Measurements from ENCODE around the gene ITGA7. TPM values are rescaled to one million over a fixed set of nuclear protein-coding genes. Genes with fewer than 3 reads are reported as not detected.

Gene ITGA7
- total and polyA plus RNA-seq, 2 of the 4 experiments (the other 2 are of a cell fraction): 3.9 to 15.7 TPM

- Histone ChIP-seq H3K4me2 (ENCODE audit: low read depth, low read length) (no peak overlapping the region), H4K8ac (ENCODE audit: low read depth in 2 of 2, low read length in 2 of 2) (no peak overlapping the region), H2AFZ (replicated peaks; ENCODE audit: low read length, poor library complexity) (no peak overlapping the region), H3K79me1 (ENCODE audit: low read depth in 1 of 2, low read length in 2 of 2) (no peaks in the 10 kb centered on the region), H3K36me3 (ENCODE audit: control insufficient read depth, insufficient read depth, low read length) (no peaks in the 10 kb centered on the region), H3K27ac (ENCODE audit: insufficient read depth, low read length) (no peak overlapping the region), H3K4ac (ENCODE audit: low read depth, low read length) (no peak overlapping the region), H2BK120ac (ENCODE audit: low read depth, low read length) (no peak overlapping the region), H3K27me3 (ENCODE audit: control insufficient read depth, insufficient read depth, low read length) (peaks cover 24% of the 10 kb centered on the region), H3K56ac (ENCODE audit: extremely low read depth, insufficient read depth, low read length) (no peak overlapping the region), H4K20me1 (ENCODE audit: insufficient read depth, low read length) (no peaks in the 10 kb centered on the region), H2AK5ac (ENCODE audit: low read depth, low read length) (no peak overlapping the region), H3K9me1 (ENCODE audit: insufficient read depth, low read length) (no peaks in the 10 kb centered on the region; the same call in 1 of the 2 replicates), H2AK9ac (replicated peaks; ENCODE audit: low read depth, low read length, poor library complexity) (no peak overlapping the region), H3K4me3 (ENCODE audit: insufficient read depth, low read depth, low read length) (no peak overlapping the region), H2BK15ac (ENCODE audit: low read depth, low read length) (no peak overlapping the region), H2BK5ac (ENCODE audit: low read depth, low read length, poor library complexity, severe bottlenecking) (no peak overlapping the region), H3K18ac (ENCODE audit: low read depth, low read length) (no peak overlapping the region), H4K91ac (ENCODE audit: insufficient read depth, low read depth, low read length) (no peak overlapping the region), H3K9ac (ENCODE audit: low read depth, low read length) (no peak overlapping the region), H3K4me1 (ENCODE audit: control insufficient read depth, insufficient read depth, low read length) (peaks cover 4% of the 10 kb centered on the region; the same call in 1 of the 2 replicates), H3K14ac (replicated peaks; ENCODE audit: low read depth, low read length) (no peak overlapping the region), H4K5ac (ENCODE audit: low read depth, low read length) (no peak overlapping the region), H3K9me3 (ENCODE audit: control insufficient read depth, insufficient read depth, low read length) (no peaks in the 10 kb centered on the region), H3K23ac (ENCODE audit: low read depth, low read length) (no peak overlapping the region), H2BK20ac (ENCODE audit: low read depth, low read length) (no peak overlapping the region)
- intact Hi-C loops (cut with micrococcal nuclease): no loop called here
- no CpG with 5 or more reads among the region's 6 CpGs for WGBS, 2 experiments (ENCODE audit: extremely low coverage in 2 of 2, insufficient read length in 1 of 2)
- no peak for ATAC-seq (ENCODE audit: low read depth)
- no TSS peak for BruUV-seq (replicated peaks)
- dilution Hi-C loops (cut with HindIII; ENCODE audit: low sequenced_read_pairs, unreplicated experiment): no loop called here
- CTCF ChIA-PET: no interaction called here
- no peak for TF ChIP-seq USF2 (IDR thresholded peaks at IDR 0.05; ENCODE audit: low read depth, low read length)
- no peak for TF ChIP-seq POLR2A (IDR thresholded peaks at IDR 0.05; ENCODE audit: low read depth, low read length)
- no peak for TF ChIP-seq FOS (IDR thresholded peaks at IDR 0.05; ENCODE audit: low read depth, low read length)
- TF ChIP-seq RFX5 (IDR thresholded peaks at IDR 0.05; ENCODE audit: low read depth, low read length): no peak
- no peak for TF ChIP-seq RAD21 (IDR thresholded peaks at IDR 0.05; ENCODE audit: low read length)
- no peak for TF ChIP-seq MAZ (IDR thresholded peaks at IDR 0.05; ENCODE audit: borderline replicate concordance, low read depth, low read length)
- no peak for TF ChIP-seq SMC3 (IDR thresholded peaks at IDR 0.05; ENCODE audit: low read depth, low read length)
- TF ChIP-seq, protein P1, sequence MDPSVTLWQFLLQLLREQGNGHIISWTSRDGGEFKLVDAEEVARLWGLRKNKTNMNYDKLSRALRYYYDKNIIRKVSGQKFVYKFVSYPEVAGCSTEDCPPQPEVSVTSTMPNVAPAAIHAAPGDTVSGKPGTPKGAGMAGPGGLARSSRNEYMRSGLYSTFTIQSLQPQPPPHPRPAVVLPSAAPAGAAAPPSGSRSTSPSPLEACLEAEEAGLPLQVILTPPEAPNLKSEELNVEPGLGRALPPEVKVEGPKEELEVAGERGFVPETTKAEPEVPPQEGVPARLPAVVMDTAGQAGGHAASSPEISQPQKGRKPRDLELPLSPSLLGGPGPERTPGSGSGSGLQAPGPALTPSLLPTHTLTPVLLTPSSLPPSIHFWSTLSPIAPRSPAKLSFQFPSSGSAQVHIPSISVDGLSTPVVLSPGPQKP (IDR thresholded peaks at IDR 0.05; ENCODE audit: borderline replicate concordance, low read depth, low read length): no peak
- TF ChIP-seq CTCF (conservative IDR thresholded peaks at IDR 0.05; ENCODE audit: low read depth, low read length): no peak
- no peak for TF ChIP-seq BHLHE40 (IDR thresholded peaks at IDR 0.05; ENCODE audit: low read depth, low read length)
- TF ChIP-seq CEBPB (IDR thresholded peaks at IDR 0.05; ENCODE audit: low read depth, low read length): no peak
- no peak for TF ChIP-seq MXI1 (IDR thresholded peaks at IDR 0.05; ENCODE audit: borderline replicate concordance, low read depth, low read length)
- no peak for TF ChIP-seq CHD1 (IDR thresholded peaks at IDR 0.05; ENCODE audit: low read depth, low read length)
- POLR2A ChIA-PET (ENCODE audit: unreplicated experiment): no interaction called here
- in situ Hi-C loops (cut with MboI; ENCODE audit: low sequenced_read_pairs): no loop called here
- peak; percentile 35 for DNase-seq
Measured at GRCh38 chr12:55703901-55704761, 3.6 kb downstream of the ITGA7 start.

Measured in IMR-90 (cell line).